HG03575 (cell line): ENCODE results near the gene SIN3A.
"Not testable (repeated sequence)": the region's sequence is repeated elsewhere in the genome, so short reads cannot be mapped to it uniquely, and the experiment has no call there.

Source experiments
- ATAC-seq: cut with Tn5 transposase; IDR thresholded peaks from one replicate; pipeline ENCODE4 v1.9.1; 2021; ENCODE audit not compliant: unreplicated experiment, insufficient number of reproducible peaks, low FRiP score; ENCODE audit errors: extremely low read depth

The SIN3A gene

DNA sequence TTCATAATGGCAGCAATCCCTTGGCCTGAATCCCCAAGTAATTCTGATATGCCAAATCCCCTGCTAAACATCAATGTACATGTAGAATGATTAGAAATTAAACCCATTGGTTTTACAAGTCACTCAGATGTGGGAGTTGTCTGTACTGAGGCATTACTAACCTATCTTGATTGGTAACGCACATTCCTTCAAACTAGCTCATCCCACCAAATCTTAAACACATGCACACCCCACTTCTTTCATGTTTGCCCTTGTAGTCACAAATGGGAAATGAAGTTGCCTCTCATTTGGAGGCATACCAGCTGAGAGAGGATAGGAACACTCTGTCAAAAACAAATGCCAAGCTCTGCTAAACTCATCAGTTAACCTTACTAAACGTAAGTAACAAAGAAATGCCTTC lies 54.0 kb downstream of the SIN3A start:
- no peak for ATAC-seq

DNA sequence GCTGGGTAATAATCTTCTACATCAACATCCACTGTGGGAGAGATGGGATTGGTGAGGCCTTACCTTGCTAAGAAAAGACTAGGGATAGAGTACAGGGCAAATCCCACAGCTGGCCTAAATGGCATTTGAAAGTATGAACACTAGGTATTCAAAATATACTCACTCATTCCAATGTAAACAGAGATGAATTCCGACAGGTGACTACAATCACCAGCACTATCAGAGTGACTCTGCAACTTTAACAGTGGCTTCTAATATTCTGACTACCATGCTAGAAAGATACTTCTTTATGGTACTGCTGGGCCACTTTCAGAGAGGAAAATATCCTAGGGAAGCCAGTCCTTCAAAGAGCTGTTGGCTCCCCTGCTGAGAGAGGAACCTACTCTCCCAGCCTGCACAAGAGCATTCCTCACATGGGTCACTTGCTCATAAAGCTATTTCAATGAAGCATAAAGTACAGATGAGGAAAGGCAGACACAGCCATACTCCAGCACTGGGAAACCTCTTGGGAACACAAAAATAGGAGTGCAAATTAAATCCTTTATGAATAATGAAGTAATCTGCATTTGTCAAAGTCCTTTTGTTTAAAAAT lies 61.6 kb downstream of the SIN3A start:
- no peak for ATAC-seq

DNA sequence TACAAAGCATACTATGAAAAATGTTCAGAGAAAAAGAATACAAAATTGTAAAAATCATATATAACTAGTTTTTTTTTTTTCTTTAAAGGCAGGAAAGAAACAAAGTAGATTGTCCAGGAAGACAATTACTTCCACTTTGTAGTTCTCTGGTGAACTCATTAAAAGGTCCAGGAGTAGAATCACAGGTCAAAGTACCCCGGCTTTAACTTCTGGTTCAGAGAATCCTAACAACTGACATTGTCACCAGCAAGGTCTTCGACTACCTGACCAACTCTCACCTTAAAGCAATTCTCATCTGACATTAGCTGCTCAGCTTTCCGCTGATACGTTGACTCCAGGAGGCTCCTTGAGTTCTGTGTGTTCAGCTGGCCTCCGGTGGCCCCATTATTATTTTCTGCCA lies 67.5 kb downstream of the SIN3A start:
- ATAC-seq, result not testable (repeated sequence)

DNA sequence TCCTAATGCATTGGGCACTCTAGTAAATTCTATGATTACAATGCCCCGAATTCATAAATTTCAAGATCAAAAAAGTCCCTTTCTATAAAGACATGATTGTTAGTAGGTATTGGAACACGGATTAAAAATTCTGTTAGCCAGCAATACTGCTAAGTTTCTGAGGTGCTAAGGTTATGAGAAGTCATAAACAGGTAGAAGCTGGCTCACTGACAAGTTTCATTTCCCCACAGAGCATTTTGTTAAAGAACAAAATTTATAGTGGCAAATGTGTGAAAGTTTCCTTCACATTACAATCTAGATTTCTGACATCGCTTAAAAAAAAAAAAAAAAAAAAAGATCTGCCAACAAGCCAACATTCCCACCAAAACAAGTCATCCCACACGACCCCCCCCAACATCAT lies 70.7 kb downstream of the SIN3A start:
- no peak for ATAC-seq

DNA sequence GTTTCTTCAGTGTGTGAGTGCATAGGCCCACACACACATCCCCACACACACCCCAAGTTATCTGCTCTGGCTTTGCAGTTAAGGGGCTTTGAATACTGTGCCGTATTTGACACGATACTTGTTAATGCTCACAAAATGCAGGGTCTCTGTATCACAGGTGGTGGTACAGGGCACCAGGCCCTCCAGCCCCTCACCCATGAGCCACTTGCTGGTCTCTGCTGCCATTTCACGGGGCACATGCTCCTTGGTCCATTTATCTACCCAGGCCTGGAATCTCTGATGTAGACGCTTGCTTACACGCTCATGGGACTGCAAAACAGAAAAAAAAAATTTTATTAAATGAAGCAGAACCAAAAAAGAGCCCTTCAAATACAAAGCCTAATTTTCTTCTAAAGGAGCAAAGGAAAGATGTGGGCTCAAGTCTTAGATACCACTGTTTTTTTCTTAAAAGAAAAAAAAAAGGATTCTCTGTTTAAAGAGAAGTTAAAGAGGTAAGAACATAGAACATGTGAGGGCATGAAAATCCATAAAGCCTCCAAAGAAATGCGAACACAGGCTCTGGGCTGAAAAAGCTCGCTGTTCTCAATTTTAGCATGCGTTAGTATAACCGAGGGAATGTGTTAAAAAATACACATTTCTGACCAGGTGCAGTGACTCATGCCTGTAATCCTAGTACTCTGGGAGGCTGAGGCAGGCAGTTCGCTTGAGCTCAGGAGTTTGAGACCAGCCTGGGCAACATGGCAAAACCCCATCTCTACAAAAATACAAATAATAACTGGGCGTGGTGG lies 79.4 kb downstream of the SIN3A start:
- no peak for ATAC-seq

DNA sequence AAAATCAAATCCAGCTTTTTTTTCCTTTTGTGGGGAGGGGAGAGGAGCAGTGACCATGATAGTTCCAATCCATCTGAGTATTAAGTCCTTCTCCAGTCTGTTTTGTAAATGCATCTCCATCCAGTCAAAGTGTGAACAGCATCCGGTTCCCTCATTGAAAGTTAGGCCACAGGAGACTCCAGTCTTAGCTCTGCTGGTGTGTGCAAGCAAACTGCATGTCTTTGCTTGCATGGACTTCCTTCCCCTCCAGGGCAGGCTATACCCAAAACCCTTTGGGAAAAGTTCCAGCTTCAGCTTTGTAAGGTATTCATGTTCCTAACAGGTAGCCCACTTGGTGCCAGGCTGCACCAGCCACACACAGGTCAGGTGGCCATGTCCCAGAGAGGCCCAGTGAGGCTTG lies 80.0 kb downstream of the SIN3A start:
- no peak for ATAC-seq

DNA sequence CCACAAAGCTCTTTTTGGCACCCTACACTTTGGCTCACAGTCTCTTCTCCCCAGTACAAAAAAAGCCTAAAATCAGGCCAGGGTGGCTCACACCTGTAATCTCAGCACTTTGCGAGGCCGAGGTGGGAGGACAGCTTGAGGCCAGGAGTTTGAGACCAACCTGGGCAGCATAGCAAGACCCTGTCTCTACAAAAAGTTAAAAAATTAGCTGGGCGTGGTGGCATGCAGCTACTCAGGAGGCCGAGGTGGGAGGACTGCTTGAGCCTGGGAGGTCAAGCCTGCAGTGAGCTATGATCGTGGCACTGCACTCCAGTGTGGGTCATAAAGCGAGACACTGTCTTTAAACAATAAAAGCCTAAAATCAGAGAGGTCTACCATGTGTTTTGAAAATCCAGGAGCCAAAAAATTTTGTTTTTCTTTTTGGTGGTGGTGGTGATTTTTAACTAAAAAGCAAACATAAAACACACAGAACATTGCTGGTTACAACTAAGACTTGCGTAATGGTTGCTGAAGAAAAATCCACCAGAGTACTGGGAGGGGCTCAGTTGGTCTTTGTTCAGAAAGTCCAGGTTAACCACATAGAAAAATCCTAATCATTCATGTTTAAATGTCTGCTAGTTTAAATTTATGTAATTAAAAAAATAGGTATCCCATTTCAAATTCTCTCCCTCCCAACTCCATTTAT lies 81.5 kb downstream of the SIN3A start:
- ATAC-seq, result no peak

DNA sequence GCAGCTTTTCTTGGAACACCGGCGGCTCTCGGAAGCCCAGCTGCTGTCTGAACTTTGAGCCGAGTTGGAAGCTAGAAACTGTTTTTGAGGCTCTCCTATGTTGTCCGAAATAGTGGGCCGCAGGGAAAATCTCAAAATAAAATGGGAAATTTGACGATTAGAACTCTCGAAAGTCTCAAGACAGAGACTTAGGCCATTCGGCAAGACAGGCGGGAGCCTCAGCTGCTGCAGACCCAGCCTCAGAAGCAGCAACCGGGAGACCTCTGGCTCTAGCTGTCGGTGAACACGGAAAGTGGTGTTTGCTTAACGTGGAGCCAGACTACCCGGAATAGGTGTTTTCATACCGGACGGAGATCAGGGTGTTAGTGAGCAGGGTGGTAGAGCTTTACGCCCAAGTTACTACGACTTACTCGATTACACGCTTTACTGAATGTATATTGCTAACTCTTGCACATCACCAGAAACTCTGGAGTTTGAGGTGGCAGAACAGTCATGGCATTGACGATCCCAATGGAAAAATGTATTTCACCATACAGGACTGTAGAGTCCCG lies 82.7 kb downstream of the SIN3A start:
- ATAC-seq, result no peak

DNA sequence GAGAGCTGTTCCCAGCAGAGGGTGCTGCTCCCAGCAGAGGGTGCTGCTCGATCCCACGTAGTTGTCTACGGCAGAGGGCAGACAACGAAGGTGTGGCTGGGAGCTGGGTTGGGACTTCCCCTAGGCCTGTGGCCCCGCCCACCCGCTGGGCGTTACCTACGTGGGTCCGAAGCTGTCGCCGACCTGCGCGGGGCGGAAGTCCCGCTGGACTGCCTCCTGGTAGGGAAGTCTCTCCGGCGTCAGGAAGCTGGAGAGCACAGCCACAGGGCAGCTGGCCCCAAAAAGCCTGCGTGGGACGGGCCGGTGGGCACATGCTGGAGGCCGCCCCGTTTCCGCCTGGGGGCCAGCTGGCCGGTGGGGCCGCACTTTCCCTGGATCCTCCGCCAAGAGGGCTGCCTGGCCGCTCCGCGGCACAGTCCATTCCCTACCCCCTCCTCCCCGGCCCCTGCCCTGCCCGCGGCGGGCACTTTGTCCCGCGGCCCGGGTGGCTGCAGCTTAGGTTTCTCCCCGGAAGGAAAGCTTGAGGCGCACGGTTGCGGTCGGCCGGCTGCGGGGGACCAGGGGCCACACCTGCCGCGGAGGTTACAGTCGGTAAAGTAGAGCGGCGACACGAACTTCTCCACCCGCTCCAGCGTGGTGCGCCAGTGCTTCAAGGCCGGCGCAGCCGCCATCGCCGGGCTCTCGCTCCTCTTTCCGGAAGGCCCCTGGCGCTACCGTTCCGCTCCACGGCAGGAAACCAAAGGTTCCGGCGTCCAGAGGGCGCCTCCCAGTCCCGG lies 83.4 kb downstream of the SIN3A start, which contains the start of gene MAN2C1:
Gene MAN2C1, minus strand, starts transcription at position 695 of the 776 bp plus-strand sequence. Its CDS starts 24 bp downstream, at position 671.
- ATAC-seq, result peak; percentile 59

DNA sequence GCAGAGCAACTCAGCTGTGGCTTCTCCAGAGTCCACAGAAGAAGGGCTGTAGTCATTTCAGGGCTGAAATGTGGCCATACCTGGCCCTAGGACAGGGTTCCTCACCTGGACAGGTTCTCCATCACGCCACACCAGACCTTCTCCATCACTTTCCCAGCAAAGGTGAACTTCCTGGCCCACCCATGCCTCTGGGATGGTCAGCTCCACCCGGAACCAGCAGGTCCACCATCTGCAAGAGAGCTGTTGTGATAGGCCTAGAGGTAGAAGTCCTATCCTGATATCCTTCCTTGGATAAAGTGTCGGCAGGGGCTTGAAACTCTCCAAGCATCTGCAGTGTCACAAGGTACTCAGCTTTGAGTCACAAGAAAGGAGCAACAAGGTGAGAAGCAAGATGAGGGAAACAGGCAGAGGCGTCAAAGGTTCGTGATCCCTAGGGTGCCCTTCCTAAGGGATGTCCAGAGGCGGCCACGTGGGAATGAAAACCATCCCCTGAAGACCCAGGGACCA lies 84.0 kb downstream of the SIN3A start:
- ATAC-seq, result no peak

DNA sequence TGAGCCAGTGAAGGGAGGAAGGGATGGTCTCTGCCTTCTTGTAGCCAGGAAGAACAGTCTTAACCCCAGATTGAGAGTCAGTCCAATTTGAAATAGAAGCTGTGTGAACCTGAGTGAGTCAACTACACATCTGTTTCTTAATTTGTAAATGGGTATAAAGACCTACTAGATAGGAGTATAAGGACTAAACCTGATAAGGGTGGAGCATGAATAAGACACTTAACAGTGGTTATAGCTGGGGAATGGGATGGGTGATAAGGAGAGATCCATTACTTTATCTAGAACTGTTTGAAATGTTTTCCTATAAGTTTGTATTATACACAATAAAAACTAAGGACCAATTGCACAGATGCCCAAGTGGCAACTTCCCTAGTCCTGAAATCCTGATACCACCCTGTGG lies 84.5 kb downstream of the SIN3A start:
- ATAC-seq, result no peak

DNA sequence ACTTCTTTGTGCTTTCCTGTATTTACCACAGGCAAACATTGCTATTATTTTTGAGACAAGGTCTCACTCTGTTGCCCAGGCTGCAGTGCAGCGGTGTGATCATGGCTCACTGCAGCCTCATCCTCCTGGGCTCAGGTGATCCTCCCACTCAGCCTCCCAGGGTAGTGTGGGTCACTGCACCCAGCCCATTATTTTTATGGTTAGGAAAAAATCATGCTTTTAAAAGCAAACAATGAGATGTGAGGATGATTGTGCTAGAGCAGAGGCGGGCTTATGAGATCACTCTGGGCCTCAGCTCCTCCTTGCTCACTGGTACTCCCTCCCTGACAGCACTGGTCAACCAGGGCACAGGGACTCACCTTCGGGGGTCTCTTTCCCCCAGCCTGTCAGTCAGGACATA lies 85.3 kb downstream of the SIN3A start:
- ATAC-seq, result no peak

DNA sequence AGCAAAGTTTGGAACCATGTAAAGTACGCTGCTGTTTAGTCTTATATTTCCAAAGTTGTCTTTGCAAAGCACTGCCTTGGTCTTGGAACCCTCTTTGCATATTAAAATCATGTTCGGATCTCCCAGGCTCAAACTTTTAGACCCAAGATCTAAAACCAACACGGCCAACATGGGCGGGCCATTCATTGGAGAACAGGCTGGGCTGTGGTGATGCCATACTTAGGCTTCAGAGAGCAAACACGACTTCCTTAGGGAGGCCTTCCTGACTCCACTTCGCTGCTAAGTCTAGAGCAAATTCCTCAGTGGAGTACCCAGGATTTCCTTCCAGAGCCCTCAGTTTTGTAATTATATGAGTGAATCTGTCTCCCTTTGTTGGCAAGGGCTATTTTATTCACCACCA lies 86.6 kb downstream of the SIN3A start:
- no peak for ATAC-seq

DNA sequence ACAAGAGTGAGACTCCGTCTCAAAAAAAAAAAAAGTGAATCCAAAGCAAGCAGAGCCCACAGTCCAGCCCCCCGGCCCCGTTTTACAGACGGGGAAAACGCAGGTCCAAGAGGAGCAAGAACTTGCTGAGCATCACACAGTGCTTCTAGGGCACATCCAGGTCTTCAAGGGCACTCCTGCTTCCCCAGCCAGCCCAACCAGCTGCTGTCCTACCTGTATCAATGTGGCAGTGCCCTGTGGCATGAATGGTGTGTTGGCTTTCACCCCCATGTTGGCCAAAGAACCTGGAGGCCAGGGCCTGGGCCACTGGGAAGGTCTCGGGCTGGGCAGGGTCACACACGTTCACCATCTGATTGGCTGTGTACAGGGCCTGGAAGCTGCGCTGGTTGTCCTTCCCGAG lies 87.7 kb downstream of the SIN3A start:
- no peak for ATAC-seq

DNA sequence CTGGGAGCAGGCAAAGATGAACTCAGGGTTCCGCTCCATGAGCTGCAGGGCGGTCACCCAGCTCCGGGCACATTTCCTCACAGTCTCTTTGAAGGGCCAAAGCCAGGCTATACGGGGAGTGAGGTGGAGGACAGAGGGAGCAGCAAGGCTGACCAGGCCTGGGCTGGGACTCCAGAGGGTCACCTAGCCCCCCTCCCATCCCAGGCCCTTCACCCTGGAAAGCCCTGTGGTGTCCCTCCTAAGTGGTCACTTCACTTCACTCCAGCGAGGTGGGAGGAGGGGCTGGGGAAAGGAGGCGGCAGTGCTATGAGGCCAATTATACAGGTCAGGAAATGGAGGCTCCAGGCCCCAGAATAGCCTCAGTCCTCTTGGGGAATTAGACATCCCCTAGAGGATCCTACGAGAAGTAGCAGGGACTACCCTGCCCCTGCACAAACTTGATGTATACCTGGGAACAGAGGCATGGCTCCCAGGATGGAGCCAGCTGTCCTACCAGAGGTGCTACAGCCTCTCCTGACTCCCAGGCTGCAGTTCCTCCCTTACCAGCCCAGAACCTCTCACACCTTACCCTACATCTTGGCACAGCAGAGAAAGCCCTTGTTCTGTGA lies 88.7 kb downstream of the SIN3A start:
- ATAC-seq, result no peak

DNA sequence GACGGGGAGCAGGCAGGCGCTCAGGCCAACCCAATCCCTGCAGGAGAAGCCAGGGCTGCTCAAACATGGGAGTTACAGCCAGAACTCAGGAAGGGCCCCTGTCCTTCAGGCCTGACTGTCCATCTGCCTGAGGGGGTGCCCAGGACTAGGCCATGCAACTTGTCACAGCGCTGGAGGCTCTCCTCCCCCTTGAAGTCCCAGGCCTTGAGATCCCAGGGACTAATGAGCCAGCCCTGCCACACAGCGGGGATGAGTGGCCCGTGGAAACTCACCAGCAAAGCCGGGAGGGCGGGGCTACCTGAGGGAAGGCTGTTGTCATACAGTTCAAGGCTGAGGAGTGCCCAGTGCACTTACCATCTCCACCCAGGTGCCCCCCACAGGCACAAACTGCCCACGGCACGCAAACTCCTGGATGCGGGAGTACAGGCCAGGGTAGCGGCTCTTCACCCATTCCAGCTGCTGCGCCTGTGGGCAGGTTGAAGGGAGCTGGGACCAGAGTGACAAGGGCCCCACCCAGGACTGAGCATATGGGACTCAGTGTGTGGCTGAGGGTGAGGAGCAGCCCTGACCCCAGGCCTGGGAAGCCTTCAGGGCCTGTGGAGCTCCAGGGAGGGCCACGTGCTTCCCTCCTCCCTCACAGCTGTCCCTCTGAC lies 89.4 kb downstream of the SIN3A start:
- ATAC-seq, result no peak

DNA sequence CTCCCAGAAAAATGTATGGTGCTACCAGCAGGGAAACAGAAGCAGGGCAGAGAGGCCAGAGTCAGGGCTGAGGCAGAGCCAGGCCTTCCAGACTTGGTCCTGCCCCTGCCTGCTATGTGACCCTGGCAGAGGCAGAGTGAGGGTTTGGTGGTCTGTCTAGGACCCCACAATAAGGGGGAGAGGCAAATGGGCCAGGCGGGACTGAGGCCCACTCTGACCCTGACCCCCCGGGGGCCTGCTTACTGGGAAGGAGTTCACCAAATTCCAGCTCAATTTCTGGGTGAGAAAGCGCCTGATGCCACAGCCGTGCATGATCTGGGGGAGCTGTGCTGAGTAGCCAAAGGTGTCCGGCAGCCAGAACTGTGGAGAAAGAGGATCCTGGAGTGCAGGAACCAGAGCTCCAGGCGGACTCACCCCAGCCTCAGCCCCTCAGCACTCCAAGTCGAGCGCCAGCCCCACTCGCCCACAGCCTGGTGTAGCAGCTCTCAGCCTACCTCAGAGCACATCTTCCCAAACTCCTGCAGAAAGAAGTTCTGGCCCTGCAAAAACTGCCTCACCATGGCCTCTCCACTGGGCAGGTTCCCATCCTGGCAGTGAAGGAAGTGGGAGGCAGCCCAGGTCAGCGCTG lies 90.0 kb downstream of the SIN3A start:
- ATAC-seq, result no peak

DNA sequence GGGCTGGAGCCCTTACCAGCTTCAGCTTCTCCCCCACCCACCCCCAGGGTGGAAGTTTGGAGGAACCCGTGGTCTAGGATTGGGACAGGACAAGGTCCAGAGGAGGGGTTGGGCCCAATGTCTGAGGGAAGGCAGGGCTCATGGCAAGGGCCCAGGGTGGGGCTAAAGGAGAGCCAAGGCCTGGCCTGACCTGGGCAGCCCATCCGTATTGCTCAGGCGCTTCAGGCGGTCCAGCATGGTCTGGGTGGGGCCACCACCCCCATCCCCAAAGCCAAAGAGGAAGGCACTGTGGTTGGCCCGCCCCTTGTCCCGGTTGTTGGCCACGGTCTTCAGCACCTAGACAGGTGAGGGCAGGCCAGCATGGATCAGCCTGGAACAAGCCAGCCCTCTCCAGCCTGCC lies 90.6 kb downstream of the SIN3A start:
- ATAC-seq, result no peak
